Fibroblast of the aortic adventitia (primary cell): ENCODE measurements around the gene C12orf57. TPM values are rescaled to one million over a fixed set of nuclear protein-coding genes. Genes with fewer than 3 reads are reported as not detected.
A peak's percentile ranks its signal among the peaks of the same experiment; 100 is the strongest.
"Not testable (repeated sequence)": the region's sequence is repeated elsewhere in the genome, so short reads cannot be mapped to it uniquely, and the experiment has no call there.

Source experiments
- DNase-seq: peaks from one replicate; pipeline ENCODE4 v3.0.0-alpha.2; 2010; ENCODE audit warnings: low read depth
- H3K4me3 ChIP-seq: 2 replicates; pipeline ENCODE4 v1.5.1; 2011; ENCODE audit warnings: low read depth, mild to moderate bottlenecking, control low read depth, low read length, moderate library complexity
- total RNA-seq: library from RNA; depleted of rRNA; stranded (reverse); fragments of >200 nt; gene quantifications from 2 replicates; pipeline ENCODE4 v1.2.3, GENCODE V29; 2012; ENCODE audit warnings: low replicate concordance
- TF ChIP-seq, protein P1 (sequence below): IDR thresholded peaks from 2 replicates; pipeline ENCODE4 v1.5.1; 2011; ENCODE audit warnings: mild to moderate bottlenecking, low read length, control low read depth, inconsistent platforms; ENCODE audit not compliant: insufficient read depth

The C12orf57 gene
- total RNA-seq, 1 donor = 156 TPM

DNA sequence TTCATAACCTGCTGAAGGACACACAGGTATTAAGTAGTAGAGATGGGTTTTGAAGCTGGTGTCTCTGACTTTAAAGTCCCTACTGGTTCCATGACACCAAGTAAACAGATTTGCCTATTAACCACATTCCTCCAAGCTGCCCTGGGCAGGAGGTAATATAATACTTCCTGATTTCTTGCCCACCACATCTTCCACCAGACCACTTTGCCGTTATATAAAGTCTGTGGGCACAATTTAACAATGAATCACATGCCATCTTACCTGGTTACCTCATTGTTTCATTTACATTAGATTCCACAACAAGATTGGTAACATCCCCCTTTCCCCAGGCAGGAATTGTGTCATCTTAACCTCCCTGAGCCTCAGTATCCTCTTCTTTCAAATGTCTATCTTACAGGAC, 40.1 kb upstream of the C12orf57 start:
- DNase-seq = no peak
- no peak overlapping the region for H3K4me3 ChIP-seq
- TF ChIP-seq, protein P1, sequence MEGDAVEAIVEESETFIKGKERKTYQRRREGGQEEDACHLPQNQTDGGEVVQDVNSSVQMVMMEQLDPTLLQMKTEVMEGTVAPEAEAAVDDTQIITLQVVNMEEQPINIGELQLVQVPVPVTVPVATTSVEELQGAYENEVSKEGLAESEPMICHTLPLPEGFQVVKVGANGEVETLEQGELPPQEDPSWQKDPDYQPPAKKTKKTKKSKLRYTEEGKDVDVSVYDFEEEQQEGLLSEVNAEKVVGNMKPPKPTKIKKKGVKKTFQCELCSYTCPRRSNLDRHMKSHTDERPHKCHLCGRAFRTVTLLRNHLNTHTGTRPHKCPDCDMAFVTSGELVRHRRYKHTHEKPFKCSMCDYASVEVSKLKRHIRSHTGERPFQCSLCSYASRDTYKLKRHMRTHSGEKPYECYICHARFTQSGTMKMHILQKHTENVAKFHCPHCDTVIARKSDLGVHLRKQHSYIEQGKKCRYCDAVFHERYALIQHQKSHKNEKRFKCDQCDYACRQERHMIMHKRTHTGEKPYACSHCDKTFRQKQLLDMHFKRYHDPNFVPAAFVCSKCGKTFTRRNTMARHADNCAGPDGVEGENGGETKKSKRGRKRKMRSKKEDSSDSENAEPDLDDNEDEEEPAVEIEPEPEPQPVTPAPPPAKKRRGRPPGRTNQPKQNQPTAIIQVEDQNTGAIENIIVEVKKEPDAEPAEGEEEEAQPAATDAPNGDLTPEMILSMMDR = no peak

DNA sequence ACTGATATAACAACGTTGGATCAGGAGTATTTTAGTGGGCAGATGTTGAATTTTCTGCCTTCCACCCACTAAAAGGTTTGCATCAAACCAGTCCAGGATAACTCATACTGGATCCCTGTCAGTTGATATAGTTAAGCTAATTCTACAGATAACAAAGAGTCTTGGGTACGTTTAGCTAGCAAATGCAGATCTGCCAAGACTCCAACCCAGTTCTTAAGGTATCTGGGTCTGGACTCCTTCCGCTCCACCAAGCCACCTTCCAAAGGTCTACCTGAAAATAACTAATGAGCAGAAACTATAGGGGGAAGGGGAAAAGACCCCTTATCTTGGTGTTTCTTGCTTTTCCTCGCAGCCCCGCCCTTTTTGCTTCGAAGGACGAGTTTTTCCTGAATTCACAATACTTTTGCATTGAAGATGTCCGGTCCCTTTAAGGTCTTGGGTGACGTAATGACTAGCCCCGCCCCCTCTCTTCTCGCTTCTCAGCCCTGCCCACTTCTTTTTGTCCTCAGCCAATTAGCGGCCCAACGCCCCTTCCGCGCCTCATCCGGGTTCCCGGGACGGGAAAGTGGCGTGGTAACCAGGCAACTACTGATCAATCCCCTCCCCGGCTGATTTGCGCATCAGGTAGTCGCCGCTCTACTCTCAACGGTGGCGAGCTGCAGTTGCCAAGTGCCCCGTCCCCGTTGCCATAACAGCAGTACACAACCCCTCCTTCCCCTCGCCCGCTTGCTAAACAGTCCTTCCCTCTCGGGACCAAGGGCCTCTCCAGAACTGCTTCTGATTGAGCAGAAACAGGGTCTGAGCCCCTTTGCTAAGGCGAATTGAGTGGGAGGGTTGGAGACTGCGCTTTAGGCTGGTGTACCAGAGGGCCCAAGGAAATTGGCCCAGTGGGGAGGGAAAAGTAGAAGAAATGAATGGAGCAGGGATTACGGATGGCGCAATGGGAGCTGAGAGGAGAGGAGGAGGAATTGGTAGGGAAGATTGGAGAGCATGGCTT, 39.2 kb upstream of the C12orf57 start, which contains the start of gene LRRC23:
Gene LRRC23, plus strand, starts transcription at position 543 of the 997 bp plus-strand sequence. CDS start 812 bp downstream, outside the sequence.
- DNase-seq = peak; percentile 93
- TF ChIP-seq, protein P1 = no peak
- peak within 1 kb of the TSS; percentile 76 for H3K4me3 ChIP-seq

DNA sequence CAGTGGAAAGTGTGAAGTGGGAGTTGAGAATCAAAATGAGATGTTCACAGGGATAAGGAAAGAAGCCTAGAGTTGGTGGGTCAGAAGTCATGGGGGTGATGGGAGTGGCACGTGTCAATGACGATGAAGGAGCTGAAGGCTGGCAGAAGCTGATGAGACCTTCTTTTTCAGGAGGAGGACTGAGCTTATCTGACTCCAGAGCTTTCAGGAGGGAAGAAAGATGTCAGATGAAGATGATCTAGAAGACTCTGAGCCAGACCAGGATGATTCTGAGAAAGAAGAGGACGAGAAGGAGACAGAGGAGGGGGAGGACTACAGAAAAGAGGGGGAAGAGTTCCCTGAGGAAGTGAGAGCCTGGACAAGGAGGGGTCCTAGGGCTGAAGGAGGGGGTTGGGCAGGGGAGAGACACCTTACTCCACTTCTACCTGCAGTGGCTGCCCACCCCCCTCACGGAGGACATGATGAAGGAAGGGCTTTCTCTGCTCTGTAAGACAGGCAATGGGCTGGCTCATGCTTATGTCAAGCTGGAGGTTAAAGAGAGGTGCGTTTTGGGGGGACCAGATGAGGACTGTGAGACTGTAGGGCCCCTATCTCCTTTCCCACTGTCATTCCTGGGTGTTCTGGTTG, 38.3 kb upstream of the C12orf57 start:
- peak overlapping the region; percentile 76 for H3K4me3 ChIP-seq
- TF ChIP-seq, protein P1 = no peak
- DNase-seq = no peak

DNA sequence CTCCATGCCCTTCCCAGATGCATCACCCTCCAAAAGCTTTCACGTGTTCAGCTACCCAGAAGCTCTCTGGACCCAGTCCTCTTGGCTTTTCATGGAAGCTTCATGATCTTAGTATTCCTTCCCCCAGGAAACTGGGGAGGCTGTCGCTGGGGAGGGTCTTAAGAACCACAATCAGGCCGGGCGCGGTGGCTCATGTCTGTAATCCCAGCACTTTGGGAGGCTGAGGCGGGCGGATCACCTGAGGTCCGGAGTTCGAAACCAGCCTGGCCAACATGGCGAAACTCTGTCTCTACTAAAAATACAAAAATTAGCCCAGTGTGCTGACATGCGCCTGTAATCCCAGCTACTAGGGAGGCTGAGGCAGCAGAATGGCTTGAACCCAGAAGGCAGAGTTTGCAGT, 35.7 kb upstream of the C12orf57 start:
- DNase-seq, H3K4me3 ChIP-seq: not testable (repeated sequence)

DNA sequence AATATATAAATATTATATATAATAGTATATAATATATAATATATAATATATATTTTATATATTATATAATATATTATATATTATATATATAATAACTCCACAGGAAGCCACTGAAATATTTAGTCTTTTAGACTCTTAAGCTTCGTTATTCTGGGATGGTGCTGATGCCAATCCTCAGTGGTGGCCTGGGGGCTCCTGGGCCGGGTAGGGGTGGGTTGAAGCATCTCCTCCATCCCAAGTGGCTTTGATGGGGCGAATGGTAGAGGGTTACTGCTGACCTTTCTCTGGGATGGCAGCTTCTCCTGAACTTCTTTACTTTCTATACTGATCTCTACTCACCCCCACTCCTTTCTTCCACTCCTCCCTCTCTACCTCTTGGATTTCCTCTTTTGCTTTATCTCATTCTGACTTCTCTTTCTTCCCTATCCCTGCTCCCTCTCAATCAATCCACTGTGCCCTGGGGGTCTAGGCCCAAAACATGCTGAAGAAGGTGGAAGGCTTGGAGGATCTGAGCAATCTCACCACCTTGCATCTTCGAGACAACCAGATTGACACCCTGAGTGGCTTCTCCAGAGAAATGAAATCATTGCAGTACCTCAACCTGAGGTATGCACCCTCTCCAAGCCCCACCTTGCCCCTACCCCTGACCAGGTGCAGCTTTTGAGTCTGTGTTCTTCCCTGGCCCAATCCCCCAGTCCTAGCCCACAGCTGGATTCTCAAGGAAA, 34.2 kb upstream of the C12orf57 start:
- TF ChIP-seq, protein P1 = no peak
- no peak for DNase-seq
- H3K4me3 ChIP-seq = no peak overlapping the region

DNA sequence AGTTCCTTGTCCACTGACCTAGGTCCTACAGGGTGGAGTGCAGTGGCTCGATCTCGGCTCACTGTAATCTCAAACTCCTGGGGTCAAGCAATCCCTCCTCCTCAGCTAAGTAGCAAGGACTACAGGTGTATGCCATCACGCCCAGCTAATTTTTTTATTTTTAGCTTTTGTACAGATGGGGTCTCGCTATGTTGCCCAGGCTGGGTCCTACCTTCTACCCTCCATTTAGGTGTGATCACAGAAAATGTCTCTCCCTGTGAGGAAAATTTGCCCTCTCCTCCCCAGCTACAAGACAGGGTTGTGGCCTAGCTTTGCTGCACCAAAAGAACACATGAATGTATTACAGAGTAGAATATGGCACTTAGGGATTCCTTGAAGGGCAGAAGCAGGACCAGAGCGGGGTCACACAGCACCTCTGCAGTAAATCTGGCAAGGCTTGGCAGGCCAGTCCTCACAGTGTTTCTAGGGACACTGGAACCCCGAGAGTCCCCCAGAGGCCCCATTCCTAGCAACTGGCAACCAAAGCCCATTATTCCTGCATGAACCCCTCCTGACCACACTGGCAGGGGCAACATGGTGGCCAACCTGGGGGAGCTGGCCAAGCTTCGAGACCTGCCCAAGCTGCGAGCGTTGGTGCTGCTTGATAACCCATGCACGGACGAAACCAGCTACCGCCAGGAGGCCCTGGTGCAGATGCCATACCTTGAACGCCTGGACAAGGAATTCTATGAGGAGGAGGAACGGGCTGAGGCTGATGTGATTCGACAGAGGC, 31.5 kb upstream of the C12orf57 start:
- no peak overlapping the region for H3K4me3 ChIP-seq
- TF ChIP-seq, protein P1 = no peak
- DNase-seq = no peak
